Activated CD4-positive, alpha-beta T cell treated with anti-CD3 and anti-CD28 coated beads, Interleukin-2, amount 50 U/mL, for 16 hours (primary cell): ENCODE results near the gene MPI.
A peak's percentile ranks its signal among the peaks of the same experiment; 100 is the strongest.
"Not testable (repeated sequence)": the region's sequence is repeated elsewhere in the genome, so short reads cannot be mapped to it uniquely, and the experiment has no call there.

ENCODE experiments used
- DNase-seq: peaks from one replicate; pipeline ENCODE4 v3.0.0-alpha.2; 2020

Gene MPI

GRCh38 chr15:74893627-74894026 is 3.8 kb downstream of the MPI start:
- peak; percentile 64 for DNase-seq

GRCh38 chr15:74894383-74894782 is 4.5 kb downstream of the MPI start:
- not testable (repeated sequence) for DNase-seq

GRCh38 chr15:74895830-74896229 is 6.0 kb downstream of the MPI start:
- DNase-seq, result no peak

GRCh38 chr15:74896316-74896715 is 6.5 kb downstream of the MPI start:
- no peak for DNase-seq

- DNase-seq, result no peak
Observed at GRCh38 chr15:74897300-74897701, 7.5 kb downstream of the MPI start.

GRCh38 chr15:74901612-74902063 is 11.8 kb downstream of the MPI start:
- DNase-seq, result peak; percentile 78

- no peak for DNase-seq
Observed at GRCh38 chr15:74902295-74903075, 12.6 kb downstream of the MPI start.

- no peak for DNase-seq
Observed at GRCh38 chr15:74903676-74904075, 13.8 kb downstream of the MPI start.

- DNase-seq, result no peak
Observed at GRCh38 chr15:74904190-74904805, 14.5 kb downstream of the MPI start.

- peak; percentile 26 for DNase-seq
Observed at GRCh38 chr15:74906067-74906449, 16.2 kb downstream of the MPI start.

- peak; percentile 89 for DNase-seq
Observed at GRCh38 chr15:74906450-74907162, 16.8 kb downstream of the MPI start, which contains the start of gene FAM219B. Gene FAM219B (minus strand): TSS chr15:74906851. CDS start chr15:74906800, 51 bp downstream.

- peak; percentile 14 for DNase-seq
Observed at GRCh38 chr15:74907163-74907870, 17.5 kb downstream of the MPI start.

GRCh38 chr15:74908635-74909034 is 18.8 kb downstream of the MPI start:
- no peak for DNase-seq

- no peak for DNase-seq
Observed at GRCh38 chr15:74913041-74913440, 23.2 kb downstream of the MPI start.

- not testable (repeated sequence) for DNase-seq
Observed at GRCh38 chr15:74913799-74914198, 24.0 kb downstream of the MPI start.

- no peak for DNase-seq
Observed at GRCh38 chr15:74917676-74918075, 27.8 kb downstream of the MPI start.

GRCh38 chr15:74920456-74920855 is 30.6 kb downstream of the MPI start:
- DNase-seq, result no peak

- DNase-seq, result no peak
Observed at GRCh38 chr15:74924525-74924924, 34.7 kb downstream of the MPI start.

GRCh38 chr15:74928771-74929198 is 38.9 kb downstream of the MPI start:
- DNase-seq, result no peak

GRCh38 chr15:74933573-74933972 is 43.7 kb downstream of the MPI start:
- no peak for DNase-seq

GRCh38 chr15:74935193-74935592 is 45.4 kb downstream of the MPI start:
- DNase-seq, result not testable (repeated sequence)

- no peak for DNase-seq
Observed at GRCh38 chr15:74937272-74937589, 47.4 kb downstream of the MPI start.
